HG02798 (cell line): ENCODE results near the gene ATIC.

Experiments
- ATAC-seq: cut with Tn5 transposase; IDR thresholded peaks from one replicate; pipeline ENCODE4 v1.9.1; 2021; ENCODE audit warnings: mild to moderate bottlenecking; ENCODE audit not compliant: unreplicated experiment, poor library complexity

Gene ATIC

DNA sequence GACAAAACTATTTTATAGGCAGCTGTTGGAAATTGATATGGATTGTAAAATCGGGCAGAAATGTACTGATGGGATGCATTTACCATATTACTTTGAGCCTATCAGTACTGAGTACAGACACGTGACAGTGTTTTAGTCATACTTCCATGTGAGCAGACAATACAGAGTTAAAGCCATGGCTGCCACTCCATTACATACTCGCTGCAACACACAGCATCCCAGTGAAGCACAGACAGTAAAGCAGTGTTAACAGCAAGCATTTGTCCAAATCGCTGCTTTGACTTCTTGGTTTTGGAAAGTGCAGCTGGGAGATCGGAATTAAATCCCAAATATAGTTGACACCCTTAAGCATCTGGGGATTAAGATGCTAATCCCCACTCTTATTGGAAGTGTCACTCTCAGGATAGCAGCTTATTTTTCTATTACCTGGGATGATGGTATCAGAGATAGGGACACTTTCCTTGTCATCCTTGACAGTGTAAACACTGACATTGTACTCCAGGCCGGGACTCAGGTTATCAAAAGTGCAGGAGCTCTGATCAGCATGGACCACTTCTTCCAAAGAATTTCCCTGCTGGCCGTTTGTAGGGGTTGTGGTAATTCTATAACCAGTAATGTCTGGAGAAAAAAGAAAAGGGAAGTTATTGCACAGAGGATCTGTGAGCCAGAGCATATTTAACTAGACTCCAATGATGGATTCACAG lies 82.4 kb downstream of the ATIC start:
- ATAC-seq, result no peak

DNA sequence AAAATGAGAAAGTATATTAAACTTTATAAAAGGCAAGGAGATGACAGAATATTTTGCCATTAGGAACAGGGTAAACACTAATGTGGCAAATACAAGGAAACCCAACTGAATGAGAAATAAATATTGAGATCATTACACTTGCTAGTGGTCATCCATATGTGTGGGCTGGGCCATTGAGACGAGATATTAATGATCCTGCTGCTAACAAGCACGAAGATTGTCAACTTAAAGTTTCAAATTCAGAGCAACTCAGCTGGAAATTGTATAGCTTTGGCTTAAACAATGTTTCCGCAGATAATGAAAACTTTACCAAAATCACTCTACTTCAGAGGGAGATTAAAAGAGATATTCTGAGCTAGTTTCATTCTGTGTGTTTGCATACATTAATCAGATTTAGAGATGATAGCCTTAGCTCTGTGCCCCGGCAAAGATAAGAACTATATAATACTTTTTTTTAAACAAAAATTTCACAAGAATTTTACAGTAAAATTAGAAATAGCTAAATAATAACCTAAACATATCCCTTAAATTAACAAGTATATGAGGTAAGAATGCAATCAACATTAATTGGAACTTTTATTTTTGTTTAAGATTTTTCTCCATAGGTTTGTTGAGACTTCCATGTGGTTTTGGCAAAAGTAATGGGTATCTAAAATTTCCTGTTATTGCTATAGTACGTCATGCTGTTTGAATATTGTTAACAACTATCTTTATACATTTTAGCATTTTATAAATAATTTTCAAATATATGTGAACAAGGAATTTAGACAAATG lies 84.0 kb downstream of the ATIC start:
- no peak for ATAC-seq

DNA sequence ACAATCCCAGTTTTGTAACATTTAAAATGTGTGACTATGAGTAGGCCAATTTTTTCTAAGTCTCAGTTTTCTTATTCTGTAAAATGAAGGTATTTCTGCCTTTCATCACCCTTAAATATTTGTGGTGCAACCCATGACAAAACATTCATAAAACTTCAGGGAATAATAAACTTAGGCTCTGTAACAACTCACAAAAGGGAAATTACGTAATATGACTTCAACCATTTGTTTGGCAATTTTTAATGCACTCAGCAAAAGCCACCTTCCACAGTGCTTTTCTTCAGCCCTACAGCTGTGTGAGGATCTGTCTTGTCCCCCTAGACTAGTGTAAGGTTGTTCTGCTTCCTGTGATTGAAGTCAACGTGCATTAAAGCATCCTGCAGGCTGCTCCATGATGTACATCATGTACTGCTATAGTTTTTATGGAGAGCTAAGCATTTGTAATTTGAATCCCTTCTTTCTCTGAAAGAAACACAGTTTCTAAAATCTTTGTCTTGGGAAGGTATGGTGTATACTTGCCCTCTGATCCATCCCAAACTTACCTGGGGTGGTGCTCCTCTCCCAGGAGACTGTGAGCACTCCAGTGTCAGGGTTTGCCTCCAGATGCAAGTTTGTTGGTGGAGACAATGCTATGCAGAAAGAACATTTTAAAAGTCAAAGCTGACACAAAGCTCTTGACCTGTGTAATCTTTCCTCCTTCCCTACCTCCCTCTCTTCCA lies 84.9 kb downstream of the ATIC start:
- no peak for ATAC-seq

DNA sequence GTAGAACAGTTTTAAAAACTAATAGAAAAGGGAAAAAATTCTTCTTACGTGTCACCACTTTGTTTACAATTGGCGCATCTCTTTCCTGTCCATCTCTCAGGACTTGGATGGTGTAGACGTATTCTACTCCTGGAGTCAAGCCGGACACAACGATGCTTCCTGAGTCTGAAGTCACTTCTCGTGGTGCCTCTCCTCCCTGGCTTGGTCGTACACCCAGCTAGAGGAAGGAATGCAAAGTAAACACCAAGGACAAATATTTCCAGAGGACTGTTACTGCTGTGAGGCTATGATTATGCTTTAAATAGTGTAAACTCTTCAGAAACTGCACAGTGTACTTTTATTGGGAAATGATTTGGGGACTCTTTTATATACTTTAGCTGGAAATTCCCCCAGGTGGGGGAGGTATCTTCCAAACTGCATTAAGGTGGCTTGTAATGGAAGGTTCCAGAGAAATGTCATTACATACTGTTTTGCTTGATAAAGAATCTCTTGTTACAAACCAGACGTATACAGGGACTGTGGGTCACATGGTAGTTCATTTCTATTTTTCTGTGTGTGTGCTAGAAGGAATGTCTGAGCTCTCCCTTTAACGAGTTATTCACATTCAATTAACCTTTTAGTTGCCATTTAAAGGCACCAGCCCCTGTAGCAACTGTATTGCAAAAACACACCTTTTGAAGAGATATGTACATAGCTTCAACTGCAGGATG lies 85.9 kb downstream of the ATIC start:
- no peak for ATAC-seq

DNA sequence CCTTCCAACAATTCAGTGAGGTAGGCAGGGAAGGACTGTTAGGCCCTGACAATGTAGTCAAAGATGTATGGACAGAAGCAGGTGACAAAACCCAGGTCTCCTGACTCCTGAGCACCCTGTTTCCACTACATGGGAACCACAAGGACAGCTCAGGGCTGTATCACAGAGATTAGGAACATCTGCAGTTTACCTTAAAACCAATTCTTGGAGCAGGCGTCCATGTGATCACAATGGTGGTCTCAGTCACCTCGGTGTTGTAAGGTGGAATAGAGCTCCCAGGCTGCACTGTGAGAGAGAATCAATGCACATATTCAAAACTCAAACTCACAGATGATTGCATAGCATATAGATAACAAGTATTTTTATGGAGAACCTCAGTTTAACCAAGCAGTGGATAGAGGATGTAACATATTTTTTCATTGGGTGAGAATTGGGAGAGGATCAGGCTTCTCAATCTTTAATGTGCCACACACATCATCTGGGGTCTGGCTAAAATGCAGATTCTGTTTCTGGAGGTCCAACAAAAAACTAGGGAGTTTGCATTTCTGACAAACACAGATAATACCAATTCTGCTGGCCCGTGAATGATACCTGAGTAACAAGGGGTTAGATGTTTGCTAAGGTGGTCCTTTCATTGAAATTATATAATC lies 87.3 kb downstream of the ATIC start:
- no peak for ATAC-seq
